Measurements from ENCODE around the gene EBI3.

- TF ChIP-seq POLR2A (IDR thresholded peaks at IDR 0.05; ENCODE audit: low read depth, low read length) (no peak), TAF1 (IDR thresholded peaks at IDR 0.05; ENCODE audit: borderline replicate concordance, low read depth, low read length) (no peak), POLR2AphosphoS5 (IDR thresholded peaks at IDR 0.05; ENCODE audit: low read depth, low read length) (no peak)
Observed at GRCh38 chr19:4258181-4258580, 28.9 kb downstream of the EBI3 start.

All from GM12892 (cell line).